Measurements from ENCODE around the gene ATP6V0A1.

GRCh38 chr17:42411361-42411760 is 47.3 kb upstream of the ATP6V0A1 start:
- TF ChIP-seq CTCF (conservative IDR thresholded peaks at IDR 0.05; ENCODE audit: low read depth, low read length) (no peak), EZH2 (IDR thresholded peaks at IDR 0.05; ENCODE audit: low read length, unreplicated experiment) (no peak)

All from PC-3 (cell line).